Measurements from ENCODE around the gene FRMD1.

DNA sequence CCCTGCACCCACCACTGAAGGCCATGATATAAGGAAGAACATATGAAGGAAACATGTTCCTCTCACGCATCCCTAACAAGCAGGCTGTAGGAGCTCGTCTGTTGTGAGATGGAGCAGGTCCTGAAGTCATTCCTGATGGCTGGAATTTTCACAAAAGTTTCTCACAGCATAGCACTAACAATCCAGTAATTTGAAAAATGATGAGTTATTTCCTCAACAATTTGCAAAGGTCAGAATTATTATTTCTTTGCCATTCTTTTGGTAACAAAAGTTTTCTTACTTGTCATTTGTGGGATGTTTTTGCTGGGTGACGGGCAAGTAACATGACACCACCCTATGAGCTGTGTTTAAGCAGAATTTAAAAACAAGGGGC lies 27.6 kb upstream of the FRMD1 start:
- TF ChIP-seq, protein P1, sequence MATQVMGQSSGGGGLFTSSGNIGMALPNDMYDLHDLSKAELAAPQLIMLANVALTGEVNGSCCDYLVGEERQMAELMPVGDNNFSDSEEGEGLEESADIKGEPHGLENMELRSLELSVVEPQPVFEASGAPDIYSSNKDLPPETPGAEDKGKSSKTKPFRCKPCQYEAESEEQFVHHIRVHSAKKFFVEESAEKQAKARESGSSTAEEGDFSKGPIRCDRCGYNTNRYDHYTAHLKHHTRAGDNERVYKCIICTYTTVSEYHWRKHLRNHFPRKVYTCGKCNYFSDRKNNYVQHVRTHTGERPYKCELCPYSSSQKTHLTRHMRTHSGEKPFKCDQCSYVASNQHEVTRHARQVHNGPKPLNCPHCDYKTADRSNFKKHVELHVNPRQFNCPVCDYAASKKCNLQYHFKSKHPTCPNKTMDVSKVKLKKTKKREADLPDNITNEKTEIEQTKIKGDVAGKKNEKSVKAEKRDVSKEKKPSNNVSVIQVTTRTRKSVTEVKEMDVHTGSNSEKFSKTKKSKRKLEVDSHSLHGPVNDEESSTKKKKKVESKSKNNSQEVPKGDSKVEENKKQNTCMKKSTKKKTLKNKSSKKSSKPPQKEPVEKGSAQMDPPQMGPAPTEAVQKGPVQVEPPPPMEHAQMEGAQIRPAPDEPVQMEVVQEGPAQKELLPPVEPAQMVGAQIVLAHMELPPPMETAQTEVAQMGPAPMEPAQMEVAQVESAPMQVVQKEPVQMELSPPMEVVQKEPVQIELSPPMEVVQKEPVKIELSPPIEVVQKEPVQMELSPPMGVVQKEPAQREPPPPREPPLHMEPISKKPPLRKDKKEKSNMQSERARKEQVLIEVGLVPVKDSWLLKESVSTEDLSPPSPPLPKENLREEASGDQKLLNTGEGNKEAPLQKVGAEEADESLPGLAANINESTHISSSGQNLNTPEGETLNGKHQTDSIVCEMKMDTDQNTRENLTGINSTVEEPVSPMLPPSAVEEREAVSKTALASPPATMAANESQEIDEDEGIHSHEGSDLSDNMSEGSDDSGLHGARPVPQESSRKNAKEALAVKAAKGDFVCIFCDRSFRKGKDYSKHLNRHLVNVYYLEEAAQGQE (IDR thresholded peaks at IDR 0.05; ENCODE audit: low read depth), result no peak
- TF ChIP-seq EP300 (IDR thresholded peaks at IDR 0.05; ENCODE audit: borderline replicate concordance) (no peak), TAF1 (IDR thresholded peaks at IDR 0.05; ENCODE audit: low read depth) (no peak), YY1 (IDR thresholded peaks at IDR 0.05; ENCODE audit: low read depth) (no peak), TEAD4 (IDR thresholded peaks at IDR 0.05) (no peak), TCF12 (IDR thresholded peaks at IDR 0.05; ENCODE audit: low read depth) (no peak), CREB1 (IDR thresholded peaks at IDR 0.05; ENCODE audit: low read depth) (no peak), CEBPB (IDR thresholded peaks at IDR 0.05) (no peak), RAD21 (IDR thresholded peaks at IDR 0.05; ENCODE audit: low read depth) (no peak), MAX (IDR thresholded peaks at IDR 0.05) (no peak), EGR1 (IDR thresholded peaks at IDR 0.05) (no peak), NFIC (IDR thresholded peaks at IDR 0.05) (no peak), FOXM1 (IDR thresholded peaks at IDR 0.05; ENCODE audit: borderline replicate concordance, low read depth) (no peak)
- TF ChIP-seq, protein P2, sequence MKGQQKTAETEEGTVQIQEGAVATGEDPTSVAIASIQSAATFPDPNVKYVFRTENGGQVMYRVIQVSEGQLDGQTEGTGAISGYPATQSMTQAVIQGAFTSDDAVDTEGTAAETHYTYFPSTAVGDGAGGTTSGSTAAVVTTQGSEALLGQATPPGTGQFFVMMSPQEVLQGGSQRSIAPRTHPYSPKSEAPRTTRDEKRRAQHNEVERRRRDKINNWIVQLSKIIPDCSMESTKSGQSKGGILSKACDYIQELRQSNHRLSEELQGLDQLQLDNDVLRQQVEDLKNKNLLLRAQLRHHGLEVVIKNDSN (IDR thresholded peaks at IDR 0.05), result no peak

Data from Ishikawa (cell line).